Measurements from ENCODE around the gene MPND. TPM values are rescaled to one million over a fixed set of nuclear protein-coding genes. Genes with fewer than 3 reads are reported as not detected.

Gene MPND
- total and polyA plus RNA-seq, 10 of the 15 experiments (the other 5 are each of a cell fraction or from before 2014, with no cell fraction given): 0.79 to 18.3 (median 6.0) TPM

GRCh38 chr19:4342615-4343369 is 570 bp upstream of the MPND start:
- Histone ChIP-seq H3K9me3 (replicated peaks; ENCODE audit: control insufficient read depth, insufficient read depth, low read length) (no peaks in the 10 kb centered on the region), H2AFZ (ENCODE audit: control insufficient read depth, low read depth, low read length) (peak overlapping the region; percentile 98), H4K20me1 (ENCODE audit: control insufficient read depth, insufficient read depth) (no peaks in the 10 kb centered on the region), H3K36me3 (ENCODE audit: control insufficient read depth in 2 of 2, insufficient read depth in 2 of 2, low read length in 1 of 2) (no peaks in the 10 kb centered on the region), H3K4me3 (peak overlapping the region; percentile 86), H3K27ac (ENCODE audit: control insufficient read depth, insufficient read depth) (peak overlapping the region; percentile 82), H3K4me1 (ENCODE audit: control insufficient read depth, insufficient read depth, low read length) (peaks cover 12% of the 10 kb centered on the region), H3K4me2 (ENCODE audit: control insufficient read depth, insufficient read depth) (peak overlapping the region; percentile 98), H3K27me3 (replicated peaks in 1 of 2; ENCODE audit: control insufficient read depth in 2 of 2, insufficient read depth in 2 of 2, low read length in 1 of 2) (no peaks in the 10 kb centered on the region), H3K79me2 (ENCODE audit: control insufficient read depth, insufficient read depth, low read length) (peaks cover 3% of the 10 kb centered on the region), H3K9ac (ENCODE audit: control insufficient read depth, insufficient read depth, low read length) (peak overlapping the region; percentile 68)
- in situ Hi-C loops (cut with MboI) (no loop called here), intact Hi-C loops (cut with micrococcal nuclease; ENCODE audit: unreplicated experiment) (no loop called here)
- RAD21 ChIA-PET (ENCODE audit: unreplicated experiment): interaction anchor here (0.6 to 2.3 kb wide), 15 partner anchors 9 to 650 kb away, joined by 3 to 15 read pairs (median 5); partner anchors contain the start of genes CHAF1A, EBI3, FEM1A and SH3GL1
- SMC1A ChIA-PET (ENCODE audit: uncharacterized antibody, unreplicated experiment): interaction anchor here (0.6 to 2.3 kb wide), 6 partner anchors 10 to 1681 kb away, joined by 3 to 13 read pairs (median 4); partner anchors contain the start of genes CHAF1A, SH3GL1 and YJU2
- CTCF ChIA-PET: interaction anchor here (0.6 to 3.4 kb wide), 19 partner anchors 10 to 1235 kb away, joined by 3 to 58 read pairs (median 3); partner anchors contain the start of genes CHAF1A, PIAS4 and SH3GL1
- BruUV-seq (replicated peaks): no TSS peak
- 1% methylated on average over 39 of the region's 39 CpGs for WGBS (ENCODE audit: insufficient coverage, insufficient replicate concordance, low lambda C conversion rate, missing lambda C conversion rate)
- DNase-seq (ENCODE audit: low read depth, low spot score): peak; percentile 100
- peak; percentile 95 for ATAC-seq
- FAIRE-seq: peak; percentile 100
- POLR2A ChIA-PET: interaction anchor here (0.5 to 2.7 kb wide), 29 partner anchors 10 to 580 kb away, joined by 3 to 22 read pairs (median 4); partner anchors contain the start of genes CHAF1A, EBI3, MRPL54 and YJU2
- peak; percentile 15 to 16; a peak in 2 of 4 replicates for TF ChIP-seq BHLHE40 (IDR thresholded peaks at IDR 0.05; ENCODE audit: borderline replicate concordance in 1 of 2, low read depth in 2 of 2, low read length in 1 of 2)
- TF ChIP-seq HSF1 (IDR thresholded peaks at IDR 0.05; ENCODE audit: low read depth, low read length): no peak
- TF ChIP-seq GABPA (IDR thresholded peaks at IDR 0.05; ENCODE audit: low read depth): no peak
- TF ChIP-seq, protein P1, sequence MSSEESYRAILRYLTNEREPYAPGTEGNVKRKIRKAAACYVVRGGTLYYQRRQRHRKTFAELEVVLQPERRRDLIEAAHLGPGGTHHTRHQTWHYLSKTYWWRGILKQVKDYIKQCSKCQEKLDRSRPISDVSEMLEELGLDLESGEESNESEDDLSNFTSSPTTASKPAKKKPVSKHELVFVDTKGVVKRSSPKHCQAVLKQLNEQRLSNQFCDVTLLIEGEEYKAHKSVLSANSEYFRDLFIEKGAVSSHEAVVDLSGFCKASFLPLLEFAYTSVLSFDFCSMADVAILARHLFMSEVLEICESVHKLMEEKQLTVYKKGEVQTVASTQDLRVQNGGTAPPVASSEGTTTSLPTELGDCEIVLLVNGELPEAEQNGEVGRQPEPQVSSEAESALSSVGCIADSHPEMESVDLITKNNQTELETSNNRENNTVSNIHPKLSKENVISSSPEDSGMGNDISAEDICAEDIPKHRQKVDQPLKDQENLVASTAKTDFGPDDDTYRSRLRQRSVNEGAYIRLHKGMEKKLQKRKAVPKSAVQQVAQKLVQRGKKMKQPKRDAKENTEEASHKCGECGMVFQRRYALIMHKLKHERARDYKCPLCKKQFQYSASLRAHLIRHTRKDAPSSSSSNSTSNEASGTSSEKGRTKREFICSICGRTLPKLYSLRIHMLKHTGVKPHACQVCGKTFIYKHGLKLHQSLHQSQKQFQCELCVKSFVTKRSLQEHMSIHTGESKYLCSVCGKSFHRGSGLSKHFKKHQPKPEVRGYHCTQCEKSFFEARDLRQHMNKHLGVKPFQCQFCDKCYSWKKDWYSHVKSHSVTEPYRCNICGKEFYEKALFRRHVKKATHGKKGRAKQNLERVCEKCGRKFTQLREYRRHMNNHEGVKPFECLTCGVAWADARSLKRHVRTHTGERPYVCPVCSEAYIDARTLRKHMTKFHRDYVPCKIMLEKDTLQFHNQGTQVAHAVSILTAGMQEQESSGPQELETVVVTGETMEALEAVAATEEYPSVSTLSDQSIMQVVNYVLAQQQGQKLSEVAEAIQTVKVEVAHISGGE (CRISPR knock-in tag; IDR thresholded peaks at IDR 0.05): peak; percentile 48; the same call in 1 of the 2 replicates
- TF ChIP-seq SREBF1 (IDR thresholded peaks at IDR 0.05; ENCODE audit: low read length): no peak
- 0 out of 2 replicates have a peak, but pooled peaks have one; percentile 47 for TF ChIP-seq DPF2 (IDR thresholded peaks at IDR 0.05)
- no peak; a peak in 1 of 3 replicates for TF ChIP-seq EGR1 (IDR thresholded peaks at IDR 0.05; ENCODE audit: borderline replicate concordance in 1 of 2, low read depth in 2 of 2, low read length in 2 of 2)
- TF ChIP-seq MYC (IDR thresholded peaks at IDR 0.05; ENCODE audit: insufficient read depth, insufficient read length, insufficient replicate concordance, low read length, severe bottlenecking): no peak
- TF ChIP-seq ZBTB4 (CRISPR knock-in tag; IDR thresholded peaks at IDR 0.05): peak; percentile 85
- TF ChIP-seq MTA3 (IDR thresholded peaks at IDR 0.05; ENCODE audit: borderline replicate concordance, low read length): no peak
- TF ChIP-seq ZSCAN29 (IDR thresholded peaks at IDR 0.05): no peak
- peak; percentile 71; the same call in 2 of the 3 replicates for TF ChIP-seq POU2F2 (IDR thresholded peaks at IDR 0.05; ENCODE audit: borderline replicate concordance, low read depth, low read length)
- no peak for TF ChIP-seq SUZ12 (IDR thresholded peaks at IDR 0.05; ENCODE audit: unreplicated experiment)

Measured in GM12878 (cell line).